GM20431 (cell line): ENCODE measurements around the gene MGLL.

Experiments used
- in situ Hi-C: fragments of 300-500 bp; cut with MseI, MboI; formaldehyde crosslinking; loops from one replicate; pipeline ENCODE4 v1.15.0; 2020; ENCODE audit warnings: low sequenced_read_pairs; ENCODE audit not compliant: unreplicated experiment

The MGLL gene

DNA sequence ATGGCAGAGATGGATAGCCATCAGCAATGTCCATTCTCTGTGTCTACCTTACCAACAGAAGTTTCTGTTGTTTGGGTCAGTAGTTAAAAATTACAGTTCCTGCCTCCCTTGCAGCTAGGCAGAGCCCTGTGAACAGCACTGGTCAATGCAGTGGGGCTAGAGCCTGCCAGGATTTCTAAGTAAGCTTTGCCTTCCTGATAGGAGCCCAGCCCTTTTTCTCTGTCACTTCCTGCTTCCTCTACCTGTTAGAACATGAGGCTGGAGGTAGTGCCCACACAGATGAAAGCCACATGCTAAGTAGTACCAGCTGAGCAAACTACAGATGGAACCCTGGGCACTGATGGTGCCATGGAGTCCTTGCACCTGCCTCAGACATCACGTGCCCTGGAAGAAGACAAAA lies 45.0 kb downstream of the MGLL start:
- in situ Hi-C loops: no loop called here

DNA sequence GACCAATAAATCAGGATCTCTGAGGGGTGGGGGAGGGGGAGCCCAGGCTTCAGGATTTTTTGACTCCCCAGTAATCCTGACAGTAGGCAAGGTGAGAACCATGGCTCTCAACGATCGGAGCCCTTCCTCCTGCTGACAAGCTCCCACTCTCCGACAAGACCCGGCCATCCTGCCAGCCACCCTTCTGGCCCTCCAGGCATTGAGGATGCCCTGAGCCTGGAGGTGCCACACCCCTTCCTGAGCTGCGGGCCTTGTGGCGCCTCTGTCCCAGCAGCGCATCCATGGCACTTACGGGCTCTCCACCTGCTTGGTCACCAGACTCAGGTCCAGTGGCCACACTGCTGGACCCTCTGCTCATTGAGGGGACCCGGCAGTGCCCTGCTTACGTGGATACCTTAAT lies 46.0 kb downstream of the MGLL start:
- in situ Hi-C loops: no loop called here

DNA sequence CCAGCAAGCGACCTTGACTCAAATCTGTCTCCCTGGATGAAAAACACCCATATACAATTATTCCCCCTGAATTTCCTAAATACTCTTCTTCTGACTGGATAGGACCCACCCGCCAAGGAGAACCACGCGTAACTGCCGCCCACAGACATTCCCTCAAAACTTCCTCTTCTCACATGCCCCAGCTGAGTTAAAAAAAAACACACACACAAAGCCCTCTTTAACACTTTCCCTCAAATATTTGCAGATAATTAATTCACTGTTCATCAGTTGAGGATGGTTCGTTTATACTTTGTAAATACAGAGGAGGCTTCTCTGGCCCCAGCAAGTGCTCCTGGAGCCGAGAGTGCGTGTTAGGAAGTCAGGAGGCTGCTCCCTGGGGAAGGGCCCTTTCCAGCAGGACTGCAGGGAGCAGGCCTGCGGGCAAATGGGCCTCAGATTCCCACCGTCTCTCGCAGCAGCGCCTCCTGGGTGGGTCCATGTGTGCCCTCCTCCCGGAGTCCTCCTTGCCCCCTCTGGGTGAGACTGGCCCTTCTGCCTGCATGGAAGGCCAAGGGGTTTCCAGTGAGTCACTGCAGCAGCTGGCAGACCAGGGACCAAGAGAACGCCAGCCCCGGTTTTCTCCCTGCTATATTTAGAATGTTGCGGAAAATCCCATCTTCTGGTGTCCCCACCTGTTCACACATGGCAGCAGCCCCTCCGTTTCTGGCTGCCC lies 46.8 kb downstream of the MGLL start:
- in situ Hi-C loops: no loop called here

DNA sequence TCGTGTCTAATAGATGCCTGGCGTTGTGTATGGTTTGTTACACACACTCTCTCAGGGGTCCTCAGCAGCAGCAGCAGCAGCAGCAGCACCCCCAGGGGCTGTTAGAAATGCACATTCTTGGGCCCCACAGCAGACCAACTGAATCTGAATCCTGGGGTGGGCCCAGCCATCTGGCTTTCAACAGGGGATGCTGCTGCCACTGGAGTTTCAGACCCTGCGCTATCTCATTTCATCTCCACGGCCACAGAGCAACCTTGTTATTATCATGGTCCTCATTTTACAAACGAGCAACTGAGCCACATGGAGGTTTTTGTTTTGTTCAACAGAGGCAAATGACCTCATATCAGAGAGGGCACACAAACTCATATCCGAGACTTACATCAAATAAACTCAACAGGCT lies 47.7 kb downstream of the MGLL start:
- in situ Hi-C loops: no loop called here

DNA sequence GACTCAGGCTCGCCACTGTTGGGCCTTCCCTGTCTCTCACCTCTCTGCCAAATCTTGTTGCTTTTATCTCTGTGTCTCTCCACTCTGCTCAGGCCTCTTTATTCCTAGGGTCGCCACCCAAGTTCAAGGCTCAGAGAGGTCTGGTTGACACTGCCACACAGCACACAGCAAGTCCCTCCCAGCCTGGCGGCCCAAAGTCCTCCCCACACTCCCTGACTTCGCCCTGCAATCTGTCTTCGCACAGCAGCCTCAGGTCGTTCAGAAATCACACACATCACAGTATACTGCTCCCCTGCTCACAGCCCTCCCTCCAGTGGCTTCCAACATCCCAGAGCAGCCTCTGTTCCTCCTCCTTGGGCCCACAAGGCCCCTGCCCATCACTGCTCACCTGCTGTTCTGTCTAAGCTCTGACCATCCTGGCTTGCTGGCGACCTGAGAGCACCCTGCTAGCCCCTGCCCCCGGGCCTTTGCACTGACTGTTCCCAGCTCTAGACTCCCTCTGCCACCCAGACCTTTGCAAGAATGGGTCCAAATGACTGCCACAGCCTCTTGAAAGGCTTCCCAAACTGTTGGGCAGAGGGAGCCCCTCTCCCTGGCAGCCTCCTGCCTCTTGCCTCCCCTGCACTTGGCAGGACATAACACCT lies 48.4 kb downstream of the MGLL start:
- in situ Hi-C loops: no loop called here

DNA sequence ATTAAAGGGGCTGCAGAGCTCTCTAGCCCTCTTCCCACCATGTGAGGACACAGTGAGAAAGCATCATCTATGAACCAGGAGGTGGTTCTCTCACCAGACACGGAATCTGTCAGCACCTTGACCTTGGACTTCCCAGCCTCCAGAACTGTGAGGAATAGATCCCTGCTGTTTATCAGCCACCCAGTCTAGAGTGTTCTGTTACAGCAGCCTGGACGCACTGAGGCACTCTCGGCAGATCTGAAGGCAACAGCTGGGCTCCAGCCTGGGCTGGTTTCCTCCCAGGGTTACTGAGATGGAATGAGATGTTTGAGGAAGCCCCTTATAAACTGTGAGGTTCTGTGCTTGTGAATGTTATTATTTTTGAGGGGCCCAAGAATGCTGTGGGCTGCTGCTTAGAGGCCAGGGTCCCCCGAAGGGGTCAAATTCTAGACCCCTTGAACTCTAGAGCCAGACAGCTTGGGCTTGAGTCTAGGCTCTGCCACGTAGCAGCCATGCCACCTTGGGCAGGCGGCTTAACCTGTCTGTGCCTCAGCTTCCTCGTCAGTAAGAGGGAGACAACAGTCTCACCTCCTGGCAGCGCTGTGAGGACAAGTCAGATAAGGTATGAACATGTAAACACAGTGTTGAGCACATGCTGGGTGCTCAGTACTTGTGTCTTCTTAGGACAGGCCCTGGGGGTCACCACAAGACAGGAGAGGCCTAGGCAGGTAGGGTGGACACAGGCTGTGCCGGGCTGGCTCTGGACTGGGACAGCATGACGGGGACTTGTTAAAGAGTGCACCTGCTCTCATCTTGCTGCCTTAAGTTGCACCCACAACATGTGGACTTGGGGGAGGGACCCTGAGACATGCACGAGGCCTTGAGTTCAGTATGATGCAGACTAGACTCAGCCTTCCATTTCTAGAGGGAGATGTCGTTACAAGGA lies 49.2 kb downstream of the MGLL start:
- in situ Hi-C loops: no loop called here

DNA sequence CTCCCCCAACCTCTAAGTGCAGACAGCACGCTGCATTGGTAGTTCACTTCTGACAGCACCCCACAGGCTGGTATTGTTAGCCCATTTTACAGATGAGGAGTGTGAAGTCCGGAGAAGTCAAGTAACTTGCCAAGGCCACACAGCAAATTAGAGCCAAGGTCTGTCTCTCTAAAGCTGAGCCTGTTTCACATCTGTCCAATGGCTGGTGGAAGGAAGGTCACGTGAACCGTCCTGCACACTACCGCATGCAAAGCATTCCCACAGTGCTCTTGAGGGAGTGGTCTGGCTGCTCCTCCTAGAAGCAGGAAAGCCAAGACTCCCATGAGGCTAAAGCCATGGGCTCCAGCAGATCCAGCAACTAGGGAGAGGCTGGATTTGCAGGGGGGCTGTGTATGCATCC lies 50.0 kb downstream of the MGLL start:
- in situ Hi-C loops: no loop called here

DNA sequence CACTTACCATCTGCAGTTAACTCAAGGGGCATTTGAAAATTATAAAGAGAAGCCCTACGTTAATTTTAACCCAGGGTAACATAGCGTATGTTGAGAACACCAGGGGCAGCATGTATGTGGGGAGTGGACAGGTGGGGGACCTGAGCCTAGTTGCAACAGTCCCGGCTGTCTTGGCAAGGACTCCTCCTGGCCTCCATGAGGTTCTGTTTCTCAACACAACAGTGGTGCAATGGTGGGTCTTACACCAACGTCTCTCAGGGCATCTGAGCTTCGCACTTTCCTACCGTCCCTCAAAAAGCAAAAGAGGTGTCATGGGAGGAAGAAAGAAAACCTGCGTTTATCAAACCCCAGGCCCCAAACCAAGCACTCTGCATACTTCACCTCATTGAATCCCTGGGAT lies 50.6 kb downstream of the MGLL start:
- in situ Hi-C loops: no loop called here

DNA sequence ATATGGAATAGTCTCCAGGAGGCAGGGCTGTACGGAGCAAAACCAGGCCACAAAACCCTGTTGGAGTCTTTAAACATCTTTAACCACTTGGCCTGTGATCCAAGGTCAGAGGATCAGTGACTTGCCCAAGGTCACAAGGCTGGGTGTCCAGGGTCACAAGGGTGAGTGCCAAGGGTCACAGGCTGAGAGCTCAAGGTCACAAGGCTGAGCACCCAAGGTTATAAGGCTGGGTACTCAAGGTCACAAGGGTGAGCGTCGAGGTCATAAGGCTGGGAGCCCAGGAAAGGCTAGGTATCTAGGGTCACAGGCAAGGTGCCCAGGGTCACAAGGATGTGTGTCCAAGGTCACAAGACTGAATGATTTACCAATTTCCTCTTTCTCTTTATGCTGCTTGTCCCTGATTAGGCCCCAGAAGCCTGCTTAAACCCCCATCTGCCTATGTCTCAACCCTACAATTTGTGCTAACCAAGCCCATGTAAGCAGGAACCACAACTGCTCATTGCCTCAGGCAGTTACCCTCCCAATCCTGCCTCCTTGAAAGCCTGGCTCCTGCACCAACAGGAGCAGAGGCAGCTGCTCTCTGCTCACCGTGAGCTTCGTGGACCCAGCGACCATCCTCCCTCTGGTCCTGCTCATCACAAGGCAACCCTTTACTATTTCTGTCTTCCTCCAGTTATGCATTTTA lies 51.5 kb downstream of the MGLL start:
- in situ Hi-C loops: no loop called here

DNA sequence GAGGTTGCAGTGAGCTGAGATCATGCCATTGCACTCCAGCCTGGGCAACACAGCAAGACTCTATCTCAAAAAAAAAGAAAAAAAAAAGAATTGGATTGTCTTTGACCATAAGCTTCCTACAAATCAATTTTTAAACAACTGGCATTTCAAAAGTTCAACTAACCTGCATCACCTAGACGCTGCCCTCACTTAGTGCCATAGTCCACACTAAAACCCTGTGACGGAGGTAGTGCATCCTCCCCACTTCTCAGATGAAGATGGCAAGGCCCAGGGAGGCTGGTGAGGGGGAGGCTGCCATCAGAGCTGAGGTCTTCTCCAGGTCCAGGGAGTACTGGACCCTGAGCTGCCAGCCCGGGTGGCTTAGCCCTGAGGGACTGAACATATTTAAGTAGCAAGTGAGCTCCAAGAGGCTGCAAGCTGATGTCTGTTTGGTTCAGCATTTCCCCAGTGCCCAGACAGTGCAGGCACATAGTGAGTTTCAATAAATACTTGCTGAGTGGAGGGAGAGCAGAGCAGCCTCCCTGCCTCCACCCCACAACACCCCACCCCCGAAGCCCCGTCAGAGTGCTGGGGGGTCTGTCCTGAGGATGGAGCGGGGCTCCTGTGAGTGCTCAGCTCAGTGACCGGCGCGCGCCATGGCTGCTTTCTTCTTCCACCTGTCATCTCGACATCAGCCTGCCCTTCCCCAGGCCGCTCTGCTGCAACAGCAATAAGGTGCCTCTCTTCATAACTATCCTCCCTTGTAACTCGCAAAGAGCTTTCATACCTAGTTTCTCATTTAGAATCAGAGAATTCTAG lies 52.8 kb downstream of the MGLL start:
- in situ Hi-C loops: no loop called here

DNA sequence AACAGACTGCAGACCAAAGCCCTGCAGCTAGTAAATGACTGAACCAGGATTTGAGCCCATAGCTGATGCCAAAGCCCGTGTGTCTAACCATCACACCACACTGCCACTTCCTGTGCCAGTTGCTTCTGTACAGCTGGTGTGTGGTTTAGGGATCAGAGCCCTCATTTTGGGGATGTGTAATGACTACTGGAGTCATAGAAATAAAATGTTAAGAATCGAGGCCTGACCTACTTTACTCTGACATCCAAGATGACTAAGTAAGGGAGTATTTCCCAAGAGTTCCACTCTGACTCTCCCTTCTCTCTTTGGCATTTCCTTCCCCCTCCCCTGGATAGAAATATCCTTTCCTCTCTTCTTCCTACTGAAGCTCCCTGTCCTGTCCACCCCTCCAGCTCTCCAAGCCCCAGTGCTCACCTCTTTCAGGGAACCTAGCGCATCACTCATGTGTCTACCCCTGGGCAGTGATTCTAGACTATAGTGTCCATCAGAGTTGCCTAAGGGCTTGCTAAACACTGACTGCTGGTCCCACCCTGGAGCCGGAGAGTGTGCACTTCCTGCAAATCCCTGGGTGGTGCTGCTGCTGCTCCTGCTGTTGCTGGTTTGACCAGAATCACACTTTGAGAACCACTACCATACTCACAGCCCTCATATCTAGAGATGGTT lies 53.8 kb downstream of the MGLL start:
- in situ Hi-C loops: no loop called here

DNA sequence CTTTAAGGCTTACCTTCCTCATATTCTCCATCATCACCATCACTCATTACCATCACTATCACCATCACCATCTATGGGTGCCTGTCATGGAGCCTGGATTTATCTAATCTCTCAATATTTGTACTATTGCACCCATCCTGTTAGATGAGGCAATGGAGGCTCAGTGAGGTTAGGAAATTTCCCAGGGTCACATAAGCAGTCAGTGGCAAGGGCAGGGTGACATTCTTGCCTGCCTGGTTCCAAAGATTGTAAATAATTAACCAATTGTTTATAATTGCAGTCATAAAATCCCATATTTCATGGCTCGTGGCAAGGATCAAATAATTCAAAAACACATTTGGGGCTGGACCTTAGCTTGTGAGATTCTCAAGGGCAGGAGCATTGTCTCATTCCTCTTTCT lies 55.2 kb downstream of the MGLL start:
- in situ Hi-C loops: no loop called here

DNA sequence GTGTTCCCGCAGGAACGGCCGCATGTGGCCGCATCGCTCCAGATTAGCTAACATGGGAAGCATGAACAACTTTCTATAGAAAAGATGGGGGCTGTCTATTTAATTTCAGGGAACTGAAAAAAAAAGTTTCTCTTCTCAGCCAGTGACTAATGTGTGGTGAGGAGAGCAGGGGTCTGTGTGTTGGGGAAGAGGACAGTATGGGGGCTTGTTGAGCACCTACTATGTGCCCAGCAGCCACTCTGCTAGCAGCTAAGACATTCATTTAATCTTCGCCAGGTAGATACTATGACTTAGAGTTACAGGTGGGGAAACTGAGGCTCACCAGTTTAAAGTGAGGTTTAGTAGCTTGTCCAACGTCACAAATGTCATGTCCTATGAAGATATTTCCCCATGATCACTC lies 56.6 kb downstream of the MGLL start:
- in situ Hi-C loops: no loop called here

DNA sequence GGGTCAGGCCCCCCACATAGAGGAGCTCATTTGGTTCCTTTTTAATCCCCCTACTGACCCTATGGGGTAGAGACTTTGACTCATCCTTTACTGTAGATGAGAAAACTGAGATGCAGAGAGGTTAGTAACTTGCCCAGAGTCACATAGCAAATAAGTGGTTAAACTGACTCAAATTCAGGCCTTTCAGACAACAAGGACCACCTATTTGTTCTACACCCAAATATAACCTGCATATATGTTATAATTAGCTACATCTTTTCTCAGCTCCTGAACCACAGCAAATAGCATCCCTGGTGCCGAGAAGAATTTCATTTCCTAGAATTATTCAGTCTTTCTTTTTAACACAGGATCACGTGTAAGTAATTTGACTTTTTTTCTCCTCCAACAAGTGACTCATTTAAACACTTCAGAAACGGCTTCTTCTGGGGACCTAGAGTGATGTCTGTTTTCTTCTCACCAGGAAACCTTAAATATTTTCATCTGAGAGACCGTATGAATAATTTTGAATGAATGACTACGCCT lies 57.4 kb downstream of the MGLL start:
- in situ Hi-C loops: no loop called here

DNA sequence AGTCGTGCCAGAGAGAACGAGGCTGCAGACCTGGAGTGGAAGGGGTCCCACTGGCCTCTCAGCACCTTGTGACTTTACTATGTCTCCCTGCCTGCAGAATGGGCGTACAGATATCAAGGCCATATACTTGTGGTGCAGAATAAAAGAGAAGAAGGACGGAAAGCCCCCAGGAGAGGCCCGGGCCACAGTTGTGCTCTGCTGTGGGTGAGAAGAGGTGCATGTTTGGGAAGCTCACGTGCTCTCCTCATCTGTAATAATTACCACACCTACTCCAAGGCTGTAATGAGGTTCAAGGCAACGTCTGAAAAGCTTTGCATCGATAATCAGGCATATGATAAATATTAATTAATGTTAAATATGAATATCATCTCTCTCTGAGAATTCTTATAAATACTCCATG lies 58.0 kb downstream of the MGLL start:
- in situ Hi-C loops: no loop called here

DNA sequence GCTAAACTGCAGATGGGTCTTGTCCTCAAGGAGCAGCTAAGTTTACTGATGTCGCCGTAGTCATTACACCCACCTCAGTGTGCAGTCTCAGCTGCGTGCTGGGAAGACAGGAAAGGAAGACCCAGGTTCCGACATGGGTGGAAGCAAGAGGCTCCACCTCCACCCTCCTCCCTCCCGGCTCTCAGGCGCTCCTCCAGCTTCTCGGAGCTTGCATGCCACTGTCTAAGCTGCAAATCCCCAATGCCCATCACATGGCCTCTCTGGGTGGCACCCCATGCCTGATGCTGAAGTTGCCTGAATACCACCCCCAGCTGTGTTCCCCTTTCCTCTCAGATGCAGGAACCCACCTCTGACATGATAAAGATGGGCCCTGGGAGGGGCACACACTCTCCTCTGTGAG lies 58.5 kb downstream of the MGLL start:
- in situ Hi-C loops: no loop called here

DNA sequence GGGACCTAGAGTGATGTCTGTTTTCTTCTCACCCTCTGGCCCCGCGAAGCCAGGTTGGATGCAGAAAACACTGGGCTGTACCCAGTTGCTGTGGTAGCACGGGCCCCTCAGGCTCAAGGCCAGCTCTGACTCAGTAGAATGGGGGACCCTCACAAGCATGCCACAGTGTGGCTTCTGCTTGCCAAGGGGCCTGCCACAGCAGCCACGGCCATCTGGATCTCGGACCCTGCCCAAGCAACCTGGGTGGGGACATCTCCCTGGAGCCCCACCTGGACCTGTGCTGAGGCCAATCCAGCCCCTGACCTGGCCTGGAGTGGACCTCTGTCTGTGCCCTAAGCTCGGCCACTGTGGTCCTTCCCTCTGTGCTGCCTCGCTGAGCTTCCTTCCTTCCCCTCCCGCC lies 59.0 kb downstream of the MGLL start:
- in situ Hi-C loops: no loop called here

DNA sequence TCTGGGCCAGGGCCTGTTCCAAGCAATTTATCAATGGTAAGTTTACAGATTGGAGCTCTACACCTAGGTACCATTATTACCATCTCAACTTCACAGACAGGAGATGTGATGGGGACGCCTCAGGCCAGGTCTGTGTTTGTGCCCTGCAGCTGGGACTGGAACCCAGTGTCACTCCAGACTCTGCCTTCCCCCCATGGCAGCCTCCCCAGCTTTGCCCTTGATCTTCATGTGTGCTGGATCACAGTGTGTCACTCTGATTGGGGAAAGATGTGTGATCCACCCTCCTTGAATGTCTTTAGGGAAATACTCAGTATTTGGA lies 59.6 kb downstream of the MGLL start:
- in situ Hi-C loops: no loop called here

DNA sequence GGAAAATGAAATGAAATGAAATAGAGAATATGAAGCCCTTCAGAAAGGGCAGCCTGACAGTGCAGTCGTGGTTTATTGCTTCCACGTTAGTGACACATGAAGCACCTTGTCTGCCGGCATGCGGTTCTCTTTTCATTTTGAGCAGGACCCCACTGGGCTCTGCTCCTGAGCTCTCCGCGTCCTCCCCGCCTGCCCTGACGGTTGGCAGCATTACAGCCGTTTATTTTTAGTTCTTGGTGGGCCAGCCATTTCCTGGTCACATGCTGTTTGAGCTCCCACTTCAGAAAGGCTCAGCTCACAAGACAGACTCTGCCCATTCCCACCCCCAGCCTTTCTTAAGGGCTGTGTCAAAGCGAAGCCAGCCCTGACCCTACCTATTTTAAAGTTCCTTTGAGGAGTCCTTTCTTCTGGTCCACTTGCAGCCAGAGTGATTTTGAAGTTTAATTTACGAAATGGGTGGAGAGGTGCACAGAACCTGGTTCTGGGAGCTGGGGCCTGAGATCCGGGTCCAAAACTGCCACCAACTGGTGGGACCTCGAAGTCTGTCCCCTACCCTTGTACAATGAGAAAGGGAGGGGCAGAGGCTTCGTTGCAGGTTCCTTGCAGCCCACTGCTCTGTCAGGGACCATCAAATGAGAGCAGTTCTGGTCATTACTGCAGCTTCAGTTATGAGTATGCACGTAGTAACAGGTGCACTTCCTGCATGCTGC lies 60.1 kb downstream of the MGLL start:
- in situ Hi-C loops: no loop called here
